Lower lobe of right lung (tissue), 2 donors: ENCODE measurements around the gene APBB2. TPM values are rescaled to one million over a fixed set of nuclear protein-coding genes. Genes with fewer than 3 reads are reported as not detected.
"Not testable (repeated sequence)": the region's sequence is repeated elsewhere in the genome, so short reads cannot be mapped to it uniquely, and the experiment has no call there.

Experiments
- ATAC-seq, 2 donors: fragments of 200-7000 bp; cut with Tn5 transposase; one replicate each; pipeline ENCODE4 v1.9.1; 2020 to 2022; ENCODE audit warnings: mild to moderate bottlenecking in 2 of 2, moderate library complexity in 2 of 2
- DNase-seq: peaks from one replicate; pipeline ENCODE4 v3.0.0-alpha.2; 2020
- H3K27ac ChIP-seq: fragments of 200-600 bp; one replicate; pipeline ENCODE4 v1.8.0; 2022
- H3K27me3 ChIP-seq: fragments of 200-600 bp; one replicate; pipeline ENCODE4 v1.8.0; 2022; ENCODE audit warnings: low read depth
- H3K36me3 ChIP-seq: fragments of 200-600 bp; one replicate; pipeline ENCODE4 v1.8.0; 2022; ENCODE audit warnings: mild to moderate bottlenecking
- H3K4me1 ChIP-seq: fragments of 200-600 bp; one replicate; pipeline ENCODE4 v1.8.0; 2022
- H3K4me3 ChIP-seq: fragments of 200-600 bp; one replicate; pipeline ENCODE4 v1.8.0; 2022; ENCODE audit warnings: mild to moderate bottlenecking
- H3K9me3 ChIP-seq: fragments of 200-600 bp; one replicate; pipeline ENCODE4 v1.8.0; 2022
- intact Hi-C: fragments of 100-400 bp; cut with DNase I; formaldehyde crosslinking; loops from one replicate; pipeline ENCODE4 v1.11.0; 2022
- total RNA-seq: library from RNA; stranded (reverse); fragmentation: NEBNext Ultra II Directional; extraction: Animal tissue kit (Norgen Biotek cat#: 25700); gene quantifications from one replicate; pipeline ENCODE4 v1.2.1, GENCODE V29; 2021
- TF ChIP-seq, protein P1 (sequence below): fragments of 200-600 bp; IDR thresholded peaks from one replicate; pipeline ENCODE4 v1.8.0; 2022; ENCODE audit warnings: antibody characterized with exemption, mild to moderate bottlenecking
- donor health status: DM: no; HTN: yes; CAD: no; lungs with severe emphysema.

Gene APBB2
- total RNA-seq, 1 donor from 2014 or later: 59.3 TPM

DNA sequence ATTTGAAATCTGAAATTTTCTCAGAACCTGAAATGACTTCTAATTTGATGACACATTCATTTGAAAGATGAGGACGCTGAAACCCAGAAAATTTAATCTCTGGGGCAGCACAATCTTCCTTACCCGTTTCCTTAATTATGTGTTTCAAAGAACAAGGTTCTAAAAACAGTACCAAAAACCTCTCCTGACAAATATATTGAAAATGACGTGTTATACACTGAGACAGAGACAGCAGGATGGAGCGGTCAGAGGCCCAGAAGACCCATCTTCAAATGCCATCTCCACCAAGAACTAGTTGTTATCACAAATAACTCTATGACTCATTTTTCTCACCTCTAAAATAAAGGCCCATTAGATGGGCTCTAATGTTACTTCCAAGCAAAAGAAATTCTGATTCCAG is 287.3 kb downstream of the APBB2 start:
- no peak overlapping the region for H3K4me3 ChIP-seq
- no peak overlapping the region for H3K27ac ChIP-seq
- no peak for DNase-seq
- TF ChIP-seq, protein P1, sequence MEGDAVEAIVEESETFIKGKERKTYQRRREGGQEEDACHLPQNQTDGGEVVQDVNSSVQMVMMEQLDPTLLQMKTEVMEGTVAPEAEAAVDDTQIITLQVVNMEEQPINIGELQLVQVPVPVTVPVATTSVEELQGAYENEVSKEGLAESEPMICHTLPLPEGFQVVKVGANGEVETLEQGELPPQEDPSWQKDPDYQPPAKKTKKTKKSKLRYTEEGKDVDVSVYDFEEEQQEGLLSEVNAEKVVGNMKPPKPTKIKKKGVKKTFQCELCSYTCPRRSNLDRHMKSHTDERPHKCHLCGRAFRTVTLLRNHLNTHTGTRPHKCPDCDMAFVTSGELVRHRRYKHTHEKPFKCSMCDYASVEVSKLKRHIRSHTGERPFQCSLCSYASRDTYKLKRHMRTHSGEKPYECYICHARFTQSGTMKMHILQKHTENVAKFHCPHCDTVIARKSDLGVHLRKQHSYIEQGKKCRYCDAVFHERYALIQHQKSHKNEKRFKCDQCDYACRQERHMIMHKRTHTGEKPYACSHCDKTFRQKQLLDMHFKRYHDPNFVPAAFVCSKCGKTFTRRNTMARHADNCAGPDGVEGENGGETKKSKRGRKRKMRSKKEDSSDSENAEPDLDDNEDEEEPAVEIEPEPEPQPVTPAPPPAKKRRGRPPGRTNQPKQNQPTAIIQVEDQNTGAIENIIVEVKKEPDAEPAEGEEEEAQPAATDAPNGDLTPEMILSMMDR: no peak
- H3K27me3 ChIP-seq: no peaks in the 10 kb centered on the region
- peaks cover 9% of the 10 kb centered on the region for H3K36me3 ChIP-seq
- ATAC-seq: no peak
- intact Hi-C loops: loop anchor here (10.0 kb wide), 1 partner anchor 288 kb away; the partner anchor contains the start of gene APBB2
- peaks cover 4% of the 10 kb centered on the region for H3K4me1 ChIP-seq
- H3K9me3 ChIP-seq: no peaks in the 10 kb centered on the region

GRCh38 chr4:40924793-40925117 is 289.6 kb downstream of the APBB2 start:
- intact Hi-C loops: loop anchor here (10.0 kb wide), 1 partner anchor 290 kb away; the partner anchor contains the start of gene APBB2
- ATAC-seq (no peak), DNase-seq (no peak)
- peaks cover 11% of the 10 kb centered on the region for H3K36me3 ChIP-seq
- H3K27me3 ChIP-seq: no peaks in the 10 kb centered on the region
- no peak overlapping the region for H3K4me3 ChIP-seq
- TF ChIP-seq, protein P1: no peak
- H3K9me3 ChIP-seq: no peaks in the 10 kb centered on the region
- H3K27ac ChIP-seq: no peak overlapping the region
- peaks cover 4% of the 10 kb centered on the region for H3K4me1 ChIP-seq

GRCh38 chr4:40924096-40924792 is 290.1 kb downstream of the APBB2 start:
- no peak overlapping the region for H3K4me3 ChIP-seq
- H3K27me3 ChIP-seq: no peaks in the 10 kb centered on the region
- intact Hi-C loops: loop anchor here (10.0 kb wide), 1 partner anchor 291 kb away; the partner anchor contains the start of gene APBB2
- peaks cover 11% of the 10 kb centered on the region for H3K36me3 ChIP-seq
- peaks cover 4% of the 10 kb centered on the region for H3K4me1 ChIP-seq
- H3K27ac ChIP-seq: no peak overlapping the region
- ATAC-seq: peak; percentile 79 to 83
- H3K9me3 ChIP-seq: no peaks in the 10 kb centered on the region
- TF ChIP-seq, protein P1: peak; percentile 88
- DNase-seq: peak; percentile 81

- DNase-seq (no peak), ATAC-seq (no peak)
- TF ChIP-seq, protein P1: no peak
- Histone ChIP-seq H3K4me3 (no peak overlapping the region), H3K4me1 (peaks cover 11% of the 10 kb centered on the region), H3K9me3 (no peaks in the 10 kb centered on the region), H3K27ac (no peak overlapping the region), H3K27me3 (no peaks in the 10 kb centered on the region), H3K36me3 (peaks cover 11% of the 10 kb centered on the region)
- intact Hi-C loops: loop anchor here (10.0 kb wide), 1 partner anchor 291 kb away; the partner anchor contains the start of gene APBB2
Observed at GRCh38 chr4:40923316-40924095, 290.8 kb downstream of the APBB2 start.

DNA sequence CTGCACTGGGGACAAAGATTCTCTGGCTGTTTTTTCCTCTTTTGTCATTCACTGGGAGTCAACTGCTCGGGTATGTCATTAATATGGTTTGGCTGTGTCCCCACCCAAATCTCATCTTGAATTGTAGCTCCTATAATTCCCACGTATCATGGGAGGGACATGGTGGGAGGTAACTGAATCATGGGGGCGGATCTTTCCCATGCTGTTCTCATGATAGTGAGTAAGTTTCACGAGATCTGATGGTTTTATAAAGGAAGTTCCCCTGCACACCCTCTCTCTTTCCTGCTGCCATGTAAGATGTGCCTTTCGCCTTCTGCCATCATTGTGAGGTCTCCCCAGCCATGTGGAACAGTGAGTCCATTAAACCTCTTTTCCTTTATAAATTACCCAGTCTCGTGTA is 294.4 kb downstream of the APBB2 start:
- not testable (repeated sequence) for H3K4me3 ChIP-seq, DNase-seq, H3K27ac ChIP-seq, ATAC-seq, H3K27me3 ChIP-seq, H3K9me3 ChIP-seq, H3K36me3 ChIP-seq
- intact Hi-C loops: loop anchor here (10.0 kb wide), 1 partner anchor 295 kb away; the partner anchor contains the start of gene APBB2
- peaks cover 22% of the 10 kb centered on the region for H3K4me1 ChIP-seq

DNA sequence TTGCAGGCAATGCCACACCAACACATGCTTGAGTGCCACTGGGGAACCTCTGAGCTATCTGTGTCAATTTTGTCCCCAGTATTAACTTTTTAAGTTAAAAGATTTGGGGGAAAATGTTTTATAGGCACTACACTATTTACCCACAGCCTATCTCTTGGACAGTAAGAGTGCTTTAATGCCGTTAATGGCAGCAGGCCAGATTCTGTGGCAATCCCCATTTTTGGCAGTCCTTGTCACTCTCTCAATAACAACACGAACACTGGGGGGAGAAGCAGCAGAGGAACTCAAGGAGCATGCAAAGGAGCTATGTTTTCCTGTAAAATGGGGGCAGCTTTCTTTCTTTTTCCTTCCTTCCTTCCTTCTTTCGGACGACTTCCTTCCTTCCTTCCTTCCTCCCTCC is 296.0 kb downstream of the APBB2 start:
- intact Hi-C loops: no loop called here
- TF ChIP-seq, protein P1: no peak
- ATAC-seq (peak; percentile 54 to 66), DNase-seq (no peak)
- peaks cover 22% of the 10 kb centered on the region for H3K4me1 ChIP-seq
- no peak overlapping the region for H3K27ac ChIP-seq
- no peaks in the 10 kb centered on the region for H3K27me3 ChIP-seq
- H3K9me3 ChIP-seq: no peaks in the 10 kb centered on the region
- no peak overlapping the region for H3K4me3 ChIP-seq
- H3K36me3 ChIP-seq: peaks cover 5% of the 10 kb centered on the region
